ENCODE measurements around the gene SLC39A1.
"Not testable (repeated sequence)": the region's sequence is repeated elsewhere in the genome, so short reads cannot be mapped to it uniquely, and the experiment has no call there.

SLC39A1 gene

GRCh38 chr1:154000420-154000819, 37.1 kb upstream of the SLC39A1 start:
- ATAC-seq (ENCODE audit: insufficient read depth, low read depth) (no peak), DNase-seq (no peak)
- Histone ChIP-seq H3K4me1 (ENCODE audit: insufficient read depth, low read length) (no peaks in the 10 kb centered on the region), H3K9me3 (ENCODE audit: insufficient read depth, low read length, severe bottlenecking) (no peaks in the 10 kb centered on the region), H4K20me1 (ENCODE audit: insufficient read depth, low read length) (no peaks in the 10 kb centered on the region), H2AFZ (ENCODE audit: low read depth, low read length) (no peak overlapping the region), H3K27ac (ENCODE audit: low read length) (no peak overlapping the region), H3K27me3 (ENCODE audit: insufficient read depth, low read length, poor library complexity) (no peaks in the 10 kb centered on the region), H3K4me2 (ENCODE audit: insufficient read depth, low read length) (no peak overlapping the region), H3K4me3 (ENCODE audit: low read depth in 1 of 2, low read length in 2 of 2) (no peak overlapping the region), H3K36me3 (ENCODE audit: insufficient read depth, low read length) (peaks cover 3% of the 10 kb centered on the region; the same call in 1 of the 2 replicates), H3K79me2 (ENCODE audit: insufficient read depth, low read length) (no peaks in the 10 kb centered on the region), H3K9ac (ENCODE audit: low read depth, low read length) (no peak overlapping the region)
- TF ChIP-seq, protein P1, sequence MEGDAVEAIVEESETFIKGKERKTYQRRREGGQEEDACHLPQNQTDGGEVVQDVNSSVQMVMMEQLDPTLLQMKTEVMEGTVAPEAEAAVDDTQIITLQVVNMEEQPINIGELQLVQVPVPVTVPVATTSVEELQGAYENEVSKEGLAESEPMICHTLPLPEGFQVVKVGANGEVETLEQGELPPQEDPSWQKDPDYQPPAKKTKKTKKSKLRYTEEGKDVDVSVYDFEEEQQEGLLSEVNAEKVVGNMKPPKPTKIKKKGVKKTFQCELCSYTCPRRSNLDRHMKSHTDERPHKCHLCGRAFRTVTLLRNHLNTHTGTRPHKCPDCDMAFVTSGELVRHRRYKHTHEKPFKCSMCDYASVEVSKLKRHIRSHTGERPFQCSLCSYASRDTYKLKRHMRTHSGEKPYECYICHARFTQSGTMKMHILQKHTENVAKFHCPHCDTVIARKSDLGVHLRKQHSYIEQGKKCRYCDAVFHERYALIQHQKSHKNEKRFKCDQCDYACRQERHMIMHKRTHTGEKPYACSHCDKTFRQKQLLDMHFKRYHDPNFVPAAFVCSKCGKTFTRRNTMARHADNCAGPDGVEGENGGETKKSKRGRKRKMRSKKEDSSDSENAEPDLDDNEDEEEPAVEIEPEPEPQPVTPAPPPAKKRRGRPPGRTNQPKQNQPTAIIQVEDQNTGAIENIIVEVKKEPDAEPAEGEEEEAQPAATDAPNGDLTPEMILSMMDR (IDR thresholded peaks at IDR 0.05; ENCODE audit: borderline replicate concordance, extremely low read depth, low read length, poor library complexity, severe bottlenecking) = no peak
- no peak for TF ChIP-seq EZH2 (IDR thresholded peaks at IDR 0.05; ENCODE audit: borderline replicate concordance, low read depth, low read length, severe bottlenecking)

- not testable (repeated sequence) for H3K9ac ChIP-seq (ENCODE audit: low read depth, low read length); H3K27ac ChIP-seq (ENCODE audit: low read length); H2AFZ ChIP-seq (ENCODE audit: low read depth, low read length); H3K4me2 ChIP-seq (ENCODE audit: insufficient read depth, low read length); DNase-seq; H3K27me3 ChIP-seq (ENCODE audit: insufficient read depth, low read length, poor library complexity); H4K20me1 ChIP-seq (ENCODE audit: insufficient read depth, low read length); H3K4me3 ChIP-seq (ENCODE audit: low read depth in 1 of 2, low read length in 2 of 2); H3K9me3 ChIP-seq (ENCODE audit: insufficient read depth, low read length, severe bottlenecking); H3K79me2 ChIP-seq (ENCODE audit: insufficient read depth, low read length); ATAC-seq (ENCODE audit: insufficient read depth, low read depth)
- Histone ChIP-seq H3K4me1 (ENCODE audit: insufficient read depth, low read length) (peaks cover 11% of the 10 kb centered on the region), H3K36me3 (ENCODE audit: insufficient read depth, low read length) (peaks cover 35% of the 10 kb centered on the region)
Observed at GRCh38 chr1:153996882-153997281, 33.5 kb upstream of the SLC39A1 start.

GRCh38 chr1:153995640-153996039, 32.3 kb upstream of the SLC39A1 start:
- ATAC-seq (ENCODE audit: insufficient read depth, low read depth) = no peak
- no peak for DNase-seq
- Histone ChIP-seq H2AFZ (ENCODE audit: low read depth, low read length) (no peak overlapping the region), H3K4me3 (ENCODE audit: low read depth in 1 of 2, low read length in 2 of 2) (no peak overlapping the region), H3K4me2 (ENCODE audit: insufficient read depth, low read length) (no peak overlapping the region), H3K36me3 (ENCODE audit: insufficient read depth, low read length) (peaks cover 45% of the 10 kb centered on the region), H3K27me3 (ENCODE audit: insufficient read depth, low read length, poor library complexity) (no peaks in the 10 kb centered on the region), H3K27ac (ENCODE audit: low read length) (no peak overlapping the region), H3K9ac (ENCODE audit: low read depth, low read length) (no peak overlapping the region), H3K79me2 (ENCODE audit: insufficient read depth, low read length) (peaks cover 22% of the 10 kb centered on the region), H4K20me1 (ENCODE audit: insufficient read depth, low read length) (peaks cover 10% of the 10 kb centered on the region; the same call in 1 of the 2 replicates), H3K9me3 (ENCODE audit: insufficient read depth, low read length, severe bottlenecking) (no peaks in the 10 kb centered on the region), H3K4me1 (ENCODE audit: insufficient read depth, low read length) (peaks cover 19% of the 10 kb centered on the region)
- no peak for TF ChIP-seq EZH2 (IDR thresholded peaks at IDR 0.05; ENCODE audit: borderline replicate concordance, low read depth, low read length, severe bottlenecking)
- TF ChIP-seq, protein P1 (IDR thresholded peaks at IDR 0.05; ENCODE audit: borderline replicate concordance, extremely low read depth, low read length, poor library complexity, severe bottlenecking) = no peak

DNA sequence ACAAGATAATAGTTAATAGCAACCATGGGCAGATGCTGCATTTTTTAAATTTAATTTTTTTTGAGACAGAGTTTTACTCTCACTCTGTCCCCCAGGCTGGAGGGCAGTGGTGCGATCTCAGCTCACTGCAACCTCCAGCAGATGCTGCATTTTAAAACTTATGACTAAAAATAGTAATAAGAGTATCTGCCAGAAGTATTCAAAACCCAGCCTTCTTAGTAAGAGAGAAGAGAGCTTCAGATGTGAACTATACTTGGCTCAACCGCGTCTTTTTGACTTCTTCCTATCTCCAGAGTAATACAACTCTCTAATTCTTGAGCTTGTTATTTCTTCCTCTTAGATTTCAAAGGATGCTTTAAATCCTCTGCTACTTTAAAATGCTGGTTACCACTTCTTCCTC, 31.9 kb upstream of the SLC39A1 start:
- TF ChIP-seq, protein P1 (IDR thresholded peaks at IDR 0.05; ENCODE audit: borderline replicate concordance, extremely low read depth, low read length, poor library complexity, severe bottlenecking) = no peak
- no peak for TF ChIP-seq EZH2 (IDR thresholded peaks at IDR 0.05; ENCODE audit: borderline replicate concordance, low read depth, low read length, severe bottlenecking)
- Histone ChIP-seq H3K4me2 (ENCODE audit: insufficient read depth, low read length) (no peak overlapping the region), H3K9me3 (ENCODE audit: insufficient read depth, low read length, severe bottlenecking) (no peaks in the 10 kb centered on the region), H4K20me1 (ENCODE audit: insufficient read depth, low read length) (peaks cover 10% of the 10 kb centered on the region; the same call in 1 of the 2 replicates), H3K27ac (ENCODE audit: low read length) (no peak overlapping the region), H3K9ac (ENCODE audit: low read depth, low read length) (no peak overlapping the region), H2AFZ (ENCODE audit: low read depth, low read length) (no peak overlapping the region), H3K27me3 (ENCODE audit: insufficient read depth, low read length, poor library complexity) (no peaks in the 10 kb centered on the region), H3K4me1 (ENCODE audit: insufficient read depth, low read length) (peaks cover 21% of the 10 kb centered on the region), H3K36me3 (ENCODE audit: insufficient read depth, low read length) (peaks cover 45% of the 10 kb centered on the region), H3K4me3 (ENCODE audit: low read depth in 1 of 2, low read length in 2 of 2) (no peak overlapping the region), H3K79me2 (ENCODE audit: insufficient read depth, low read length) (peaks cover 22% of the 10 kb centered on the region)
- DNase-seq (no peak), ATAC-seq (ENCODE audit: insufficient read depth, low read depth) (no peak)
